ENCODE data around the gene THOC2.

DNA sequence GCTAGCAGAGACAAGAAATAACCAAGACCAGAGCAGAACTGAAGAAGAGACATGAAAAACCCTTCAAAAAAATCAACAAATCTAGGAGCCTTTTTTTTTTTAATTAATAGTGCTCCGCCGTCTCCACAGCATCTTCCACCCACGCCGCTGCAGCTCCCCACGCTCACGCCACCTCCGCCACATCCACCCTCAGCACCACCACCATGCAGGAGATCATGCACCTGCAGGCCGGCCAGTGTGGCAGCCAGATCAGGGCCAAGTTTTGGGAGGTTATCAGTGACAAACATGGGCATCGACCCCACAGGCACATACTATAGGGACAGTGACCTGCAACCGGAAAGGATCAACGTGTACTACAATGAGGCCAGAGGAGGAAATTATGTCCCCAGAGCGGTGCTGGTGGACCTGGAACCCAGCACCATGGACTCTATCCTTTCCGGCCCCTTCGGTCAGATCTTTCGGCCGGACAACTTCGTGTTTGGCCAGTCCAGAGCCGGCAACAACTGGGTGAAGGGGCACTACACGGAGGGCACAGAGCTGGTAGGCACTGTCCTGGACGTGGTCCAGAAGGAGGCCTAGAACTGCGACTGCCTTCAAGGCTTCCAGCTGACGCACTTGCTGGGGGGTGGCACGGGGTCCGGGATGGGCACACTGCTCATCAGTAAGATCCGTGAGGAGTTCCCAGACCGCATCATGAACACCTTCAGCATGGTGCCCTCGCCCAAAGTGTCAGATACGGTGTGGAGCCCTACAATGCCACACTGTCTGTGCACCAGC lies 171.2 kb downstream of the THOC2 start:
- TF ChIP-seq CTCF (IDR thresholded peaks at IDR 0.05) (no peak), POLR2A (IDR thresholded peaks at IDR 0.05) (no peak), POLR2AphosphoS5 (IDR thresholded peaks at IDR 0.05) (no peak)

Measured in prostate gland (tissue), 2 donors.